Body of pancreas (tissue), 4 donors: ENCODE measurements around the gene CPLX3. TPM values are rescaled to one million over a fixed set of nuclear protein-coding genes. Genes with fewer than 3 reads are reported as not detected.

ENCODE experiments used
- ATAC-seq: fragments of 150-250 bp; one replicate; pipeline ENCODE4 v1.9.1; 2016
- DNase-seq, 4 donors: peaks; one replicate each; pipeline ENCODE4 v3.0.0-alpha.2; 2019
- H3K27ac ChIP-seq, 4 donors: fragments of 200-600 bp; sonication (generic); 1 replicate in 3 of 4; 2 replicates in 1 of 4; pipeline versions ENCODE4 v1.5.1 to v1.6.1; 2016 to 2019; ENCODE audit warnings: mild to moderate bottlenecking in 1 of 4, mixed read lengths in 1 of 4, moderate library complexity in 1 of 4
- H3K27me3 ChIP-seq, 2 donors: fragments of 200-600 bp; sonication (generic); one replicate each; pipeline ENCODE4 v1.6.0; 2016; ENCODE audit warnings: mild to moderate bottlenecking in 1 of 2
- H3K36me3 ChIP-seq, 2 donors: fragments of 200-600 bp; sonication (generic); replicated peaks in 1 of 2; 2 replicates each; pipeline ENCODE4 v1.5.1; 2016; ENCODE audit warnings: low read depth in 2 of 2; ENCODE audit not compliant: insufficient read depth in 1 of 2
- H3K4me1 ChIP-seq: fragments of 200-600 bp; sonication (generic); one replicate; pipeline ENCODE4 v1.6.0; 2016
- H3K4me3 ChIP-seq, 2 donors: fragments of 200-600 bp; sonication (generic); 1 replicate in 1 of 2; 2 replicates in 1 of 2; pipeline ENCODE4 v1.5.1; 2016 to 2019
- H3K9me3 ChIP-seq, 3 donors: fragments of 200-600 bp; sonication (generic); 1 replicate in 2 of 3; 2 replicates in 1 of 3; pipeline ENCODE4 v1.5.1; 2016
- CTCF ChIP-seq, 7 experiments: fragments of 450-650 bp in 4 of 7; fragments of 200-600 bp in 3 of 7; sonication (generic) in 3 of 7; IDR thresholded peaks; one replicate each; pipeline ENCODE4 v1.5.1; 2016 to 2019; ENCODE audit warnings: antibody characterized with exemption in 7 of 7
- POLR2A ChIP-seq, 3 donors: fragments of 450-650 bp; IDR thresholded peaks; one replicate each; pipeline ENCODE4 v1.6.1; 2016; ENCODE audit warnings: antibody characterized with exemption in 3 of 3, mild to moderate bottlenecking in 2 of 3
- WGBS, 2 donors: methylation state at CpG; one replicate each; pipeline ENCODE4 v1.1.5; 2017; 5-methylcytosine and 5-hydroxymethylcytosine counted together
- intact Hi-C: fragments of 100-400 bp; cut with DNase I; formaldehyde crosslinking; loops from one replicate; pipeline ENCODE4 v1.15.1; 2023
- total RNA-seq, 2 donors: library from RNA; depleted of rRNA; stranded (reverse); fragments of >200 nt; gene quantifications; one replicate each; pipeline ENCODE4 v1.1.0, GENCODE V29; 2016

The CPLX3 gene
- total RNA-seq, 2 donors from 2014 or later: not detected

- intact Hi-C loops: no loop called here
- Histone ChIP-seq H3K9me3 (no peaks in the 10 kb centered on the region), H3K27ac (no peak overlapping the region), H3K36me3 (peaks cover 0 to 5% of the 10 kb centered on the region in 2 donors), H3K4me3 (no peak overlapping the region), H3K27me3 (no peaks in the 10 kb centered on the region), H3K4me1 (peaks cover 18% of the 10 kb centered on the region)
- WGBS, 2 donors: 74 to 78% methylated on average over 7 to 17 of the region's 20 CpGs
- no peak for TF ChIP-seq CTCF (IDR thresholded peaks at IDR 0.05)
- no peak for TF ChIP-seq POLR2A (IDR thresholded peaks at IDR 0.05)
- peak in 1 of 4 donors; percentile 20 for DNase-seq
- ATAC-seq: no peak
Measured at GRCh38 chr15:74800559-74801094, 25.8 kb upstream of the CPLX3 start.

GRCh38 chr15:74801311-74801997, 25.0 kb upstream of the CPLX3 start:
- WGBS, 2 donors: 77 to 84% methylated on average over 3 to 16 of the region's 18 CpGs

GRCh38 chr15:74802290-74802689, 24.1 kb upstream of the CPLX3 start:
- H3K36me3 ChIP-seq: peaks cover 0 to 5% of the 10 kb centered on the region in 2 donors
- ATAC-seq: no peak
- WGBS, 2 donors: 88 to 94% methylated on average over 12 to 20 of the region's 20 CpGs

More at GRCh38 chr15:74801311-74801997, 25.0 kb upstream of the CPLX3 start:
- Histone ChIP-seq H3K27me3 (no peaks in the 10 kb centered on the region), H3K4me3 (no peak overlapping the region), H3K9me3 (no peaks in the 10 kb centered on the region), H3K4me1 (peaks cover 18% of the 10 kb centered on the region), H3K36me3 (peaks cover 0 to 5% of the 10 kb centered on the region in 2 donors), H3K27ac (no peak overlapping the region)
- no peak for TF ChIP-seq CTCF (IDR thresholded peaks at IDR 0.05)
- no peak for TF ChIP-seq POLR2A (IDR thresholded peaks at IDR 0.05)
- DNase-seq (no peak), ATAC-seq (no peak)
- intact Hi-C loops: no loop called here

GRCh38 chr15:74802862-74803447, 23.5 kb upstream of the CPLX3 start:
- ATAC-seq: no peak
- TF ChIP-seq CTCF (IDR thresholded peaks at IDR 0.05) (no peak), POLR2A (IDR thresholded peaks at IDR 0.05) (no peak)
- peaks cover 17% of the 10 kb centered on the region for H3K4me1 ChIP-seq
- no peak overlapping the region for H3K4me3 ChIP-seq
- H3K27me3 ChIP-seq: no peaks in the 10 kb centered on the region
- 92 to 95% methylated on average over 27 to 29 of the region's 31 CpGs for WGBS, 2 donors
- intact Hi-C loops: no loop called here
- DNase-seq: no peak
- H3K27ac ChIP-seq: no peak overlapping the region
- peaks cover 0 to 5% of the 10 kb centered on the region in 2 donors for H3K36me3 ChIP-seq
- H3K9me3 ChIP-seq: no peaks in the 10 kb centered on the region

More at GRCh38 chr15:74802290-74802689, 24.1 kb upstream of the CPLX3 start:
- TF ChIP-seq POLR2A (IDR thresholded peaks at IDR 0.05) (no peak), CTCF (IDR thresholded peaks at IDR 0.05) (no peak)
- no peak for DNase-seq
- H3K27me3 ChIP-seq: no peaks in the 10 kb centered on the region
- intact Hi-C loops: no loop called here
- H3K9me3 ChIP-seq: no peaks in the 10 kb centered on the region
- no peak overlapping the region for H3K27ac ChIP-seq
- H3K4me3 ChIP-seq: no peak overlapping the region
- H3K4me1 ChIP-seq: peaks cover 18% of the 10 kb centered on the region
